ENCODE data around the gene EYA4.

EYA4 gene

DNA sequence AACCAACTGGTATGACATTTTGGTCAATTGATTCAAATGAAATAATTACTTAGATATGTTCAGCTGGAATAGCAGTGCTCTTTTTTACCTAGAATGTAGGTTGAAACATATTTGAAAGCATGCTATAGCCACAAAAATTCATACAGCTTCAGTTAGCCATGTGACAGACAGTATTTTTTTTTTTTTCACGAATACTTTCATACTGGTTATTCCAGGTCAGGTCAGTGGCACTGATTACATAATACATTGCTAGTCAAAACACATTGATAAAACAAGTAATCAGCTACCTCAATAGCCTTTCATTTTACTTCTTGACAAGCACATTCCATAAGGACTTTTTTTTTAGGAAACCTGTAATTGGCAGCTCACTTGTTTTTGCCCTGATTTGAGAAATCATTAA lies 222.6 kb downstream of the EYA4 start:
- Histone ChIP-seq H3K9me3 (ENCODE audit: low read length) (no peaks in the 10 kb centered on the region), H3K36me3 (ENCODE audit: insufficient read depth, low read length) (no peaks in the 10 kb centered on the region), H3K79me2 (ENCODE audit: insufficient read depth, low read length) (no peaks in the 10 kb centered on the region), H3K9me2 (ENCODE audit: low read depth, low read length) (no peaks in the 10 kb centered on the region), H3K4me1 (ENCODE audit: insufficient read depth, low read length, severe bottlenecking) (no peaks in the 10 kb centered on the region), H3K4me3 (ENCODE audit: low read depth, low read length, poor library complexity, severe bottlenecking) (no peak overlapping the region), H2AFZ (ENCODE audit: low read length) (no peak overlapping the region), H3K27me3 (ENCODE audit: insufficient read depth, low read length) (no peaks in the 10 kb centered on the region), H3K9ac (ENCODE audit: low read length) (no peak overlapping the region), H3K27ac (ENCODE audit: low read depth, low read length, poor library complexity, severe bottlenecking) (no peak overlapping the region), H4K20me1 (ENCODE audit: insufficient read depth, low read length) (no peaks in the 10 kb centered on the region), H3K4me2 (ENCODE audit: low read length) (no peak overlapping the region), H3F3A (ENCODE audit: insufficient read depth, low read length) (no peaks in the 10 kb centered on the region)
- no peak for TF ChIP-seq EZH2 (IDR thresholded peaks at IDR 0.05; ENCODE audit: borderline replicate concordance, low read length)
- TF ChIP-seq CTCF (IDR thresholded peaks at IDR 0.05; ENCODE audit: low read length) = no peak

- no peak overlapping the region for H3K9ac ChIP-seq (ENCODE audit: low read length)
- H3K4me2 ChIP-seq (ENCODE audit: low read length) = no peak overlapping the region
- no peaks in the 10 kb centered on the region for H3K27me3 ChIP-seq (ENCODE audit: insufficient read depth, low read length)
- H2AFZ ChIP-seq (ENCODE audit: low read length) = no peak overlapping the region
- H4K20me1 ChIP-seq (ENCODE audit: insufficient read depth, low read length) = no peaks in the 10 kb centered on the region
- H3F3A ChIP-seq (ENCODE audit: insufficient read depth, low read length) = no peaks in the 10 kb centered on the region
- H3K4me1 ChIP-seq (ENCODE audit: insufficient read depth, low read length, severe bottlenecking) = no peaks in the 10 kb centered on the region
- no peak overlapping the region for H3K4me3 ChIP-seq (ENCODE audit: low read depth, low read length, poor library complexity, severe bottlenecking)
- H3K79me2 ChIP-seq (ENCODE audit: insufficient read depth, low read length) = no peaks in the 10 kb centered on the region
- H3K36me3 ChIP-seq (ENCODE audit: insufficient read depth, low read length) = no peaks in the 10 kb centered on the region
- no peaks in the 10 kb centered on the region for H3K9me3 ChIP-seq (ENCODE audit: low read length)
- no peak for TF ChIP-seq EZH2 (IDR thresholded peaks at IDR 0.05; ENCODE audit: borderline replicate concordance, low read length)
- no peak for TF ChIP-seq CTCF (IDR thresholded peaks at IDR 0.05; ENCODE audit: low read length)
- no peaks in the 10 kb centered on the region for H3K9me2 ChIP-seq (ENCODE audit: low read depth, low read length)
- no peak overlapping the region for H3K27ac ChIP-seq (ENCODE audit: low read depth, low read length, poor library complexity, severe bottlenecking)
Observed at GRCh38 chr6:133466680-133467079, 225.5 kb downstream of the EYA4 start.

DNA sequence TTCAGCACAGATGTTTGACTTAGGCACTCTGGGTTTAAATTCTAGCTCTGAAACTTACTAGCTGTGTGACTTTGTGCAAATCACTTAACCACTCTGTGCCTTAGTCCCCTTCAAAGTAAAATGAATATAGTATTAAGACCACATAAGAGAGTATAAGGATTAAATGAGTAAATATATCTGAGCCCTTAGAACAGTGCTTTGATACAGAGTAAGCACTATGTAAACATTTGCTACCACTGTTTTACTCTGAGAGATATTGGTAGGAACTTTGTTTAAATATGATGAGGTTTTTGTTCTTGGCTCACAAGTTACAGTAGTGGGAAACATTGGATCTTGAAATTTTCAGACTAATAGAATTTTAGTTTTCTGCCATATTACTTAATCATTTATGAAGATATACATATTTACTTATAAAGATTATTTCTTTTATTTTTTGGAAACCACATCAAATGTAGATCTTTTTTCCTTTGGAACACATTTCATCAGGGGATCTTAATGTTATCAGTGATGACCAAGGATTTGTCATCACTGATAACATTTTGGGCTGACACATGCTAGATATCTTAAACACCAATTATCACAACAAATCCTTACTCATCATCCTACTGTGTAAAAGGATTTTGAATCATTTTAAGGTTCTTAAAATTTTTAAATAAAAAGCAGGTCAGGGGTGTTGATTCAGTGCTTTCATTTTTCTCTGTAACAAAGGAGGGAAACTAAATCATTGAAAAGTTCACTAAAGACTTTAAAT lies 226.2 kb downstream of the EYA4 start:
- Histone ChIP-seq H3F3A (ENCODE audit: insufficient read depth, low read length) (no peaks in the 10 kb centered on the region), H3K27me3 (ENCODE audit: insufficient read depth, low read length) (no peaks in the 10 kb centered on the region), H4K20me1 (ENCODE audit: insufficient read depth, low read length) (no peaks in the 10 kb centered on the region), H3K79me2 (ENCODE audit: insufficient read depth, low read length) (no peaks in the 10 kb centered on the region), H3K36me3 (ENCODE audit: insufficient read depth, low read length) (no peaks in the 10 kb centered on the region), H3K4me1 (ENCODE audit: insufficient read depth, low read length, severe bottlenecking) (no peaks in the 10 kb centered on the region), H3K4me3 (ENCODE audit: low read depth, low read length, poor library complexity, severe bottlenecking) (no peak overlapping the region), H3K27ac (ENCODE audit: low read depth, low read length, poor library complexity, severe bottlenecking) (no peak overlapping the region), H3K9me2 (ENCODE audit: low read depth, low read length) (no peaks in the 10 kb centered on the region), H3K9me3 (ENCODE audit: low read length) (no peaks in the 10 kb centered on the region), H3K4me2 (ENCODE audit: low read length) (no peak overlapping the region), H3K9ac (ENCODE audit: low read length) (no peak overlapping the region), H2AFZ (ENCODE audit: low read length) (no peak overlapping the region)
- TF ChIP-seq CTCF (IDR thresholded peaks at IDR 0.05; ENCODE audit: low read length) (no peak), EZH2 (IDR thresholded peaks at IDR 0.05; ENCODE audit: borderline replicate concordance, low read length) (no peak)
